OCI-LY7 (cell line): ENCODE measurements around the gene KIRREL3. TPM values are rescaled to one million over a fixed set of nuclear protein-coding genes. Genes with fewer than 3 reads are reported as not detected.

Experiments used
- BruUV-seq: library from RNA; stranded (reverse); fragments of 400-500 nt; replicated peaks from 2 replicates; lab custom pipeline; 2021; lab: Mats Ljungman, UMichigan
- CTCF ChIA-PET: fragments of 300-600 bp; sonication (Branson Sonifier 250); formaldehyde crosslinking; loops from one replicate; lab custom pipeline; 2022; ENCODE audit warnings: antibody characterized with exemption; ENCODE audit not compliant: unreplicated experiment; lab: Charles Lee
- POLR2A ChIA-PET: fragments of 300-600 bp; sonication (Branson Sonifier 250); formaldehyde crosslinking; loops from one replicate; lab custom pipeline; 2022; ENCODE audit warnings: antibody characterized with exemption; lab: Charles Lee
- DNase-seq: peaks from one replicate; pipeline ENCODE4 v3.0.0-alpha.2; 2015; ENCODE audit warnings: low spot score
- H2AFZ ChIP-seq: fragments of 200-600 bp; sonication (generic), shearing (Covaris generic); 2 replicates; pipeline ENCODE4 v1.6.1; 2014; ENCODE audit warnings: mild to moderate bottlenecking, antibody characterized with exemption, low read length, moderate library complexity
- H3K27ac ChIP-seq: fragments of 200-600 bp; sonication (generic); 2 replicates; pipeline ENCODE4 v1.5.1; 2014; ENCODE audit warnings: mixed run types, low read depth, mild to moderate bottlenecking, moderate library complexity, low read length, inconsistent platforms; ENCODE audit not compliant: poor library complexity, severe bottlenecking
- H3K36me3 ChIP-seq: fragments of 200-600 bp; sonication (generic); 2 replicates; pipeline ENCODE4 v1.6.1; 2014; ENCODE audit warnings: mild to moderate bottlenecking, antibody characterized with exemption, low read length, moderate library complexity, mixed read lengths; ENCODE audit not compliant: insufficient read depth
- H3K4me1 ChIP-seq: fragments of 200-600 bp; sonication (generic); 2 replicates; pipeline ENCODE4 v1.5.1; 2014; ENCODE audit warnings: mild to moderate bottlenecking, low read length; ENCODE audit not compliant: insufficient read depth, poor library complexity, severe bottlenecking
- H3K4me2 ChIP-seq: fragments of 200-600 bp; sonication (generic); 2 replicates; pipeline ENCODE4 v1.6.1; 2014; ENCODE audit warnings: mild to moderate bottlenecking, low read length
- H3K4me3 ChIP-seq: fragments of 200-600 bp; sonication (generic); 2 replicates; pipeline ENCODE4 v1.5.1; 2014; ENCODE audit warnings: mild to moderate bottlenecking, low read depth, low read length; ENCODE audit not compliant: poor library complexity, severe bottlenecking
- H3K79me2 ChIP-seq: fragments of 200-600 bp; sonication (generic); 2 replicates; pipeline ENCODE4 v1.6.1; 2016; ENCODE audit warnings: low read depth, mild to moderate bottlenecking, low read length, moderate library complexity, mixed read lengths; ENCODE audit not compliant: insufficient read depth
- H3K9me2 ChIP-seq: fragments of 200-600 bp; sonication (generic); 2 replicates; pipeline ENCODE4 v1.6.1; 2016; ENCODE audit warnings: mild to moderate bottlenecking, low read length, mixed read lengths; ENCODE audit not compliant: insufficient read depth
- H3K9me3 ChIP-seq: fragments of 200-600 bp; sonication (generic); 2 replicates; pipeline ENCODE4 v1.6.1; 2014; ENCODE audit warnings: mild to moderate bottlenecking, mixed run types, low read length, mixed read lengths
- H4K20me1 ChIP-seq: fragments of 200-600 bp; sonication (generic); 2 replicates; pipeline ENCODE4 v1.6.1; 2014; ENCODE audit warnings: mild to moderate bottlenecking, antibody characterized with exemption, low read length, moderate library complexity, mixed read lengths; ENCODE audit not compliant: insufficient read depth
- CTCF ChIP-seq: fragments of 200-600 bp; sonication (generic); conservative IDR thresholded peaks from 2 replicates; pipeline ENCODE4 v1.5.1; 2014; ENCODE audit warnings: mild to moderate bottlenecking, antibody characterized with exemption, low read length, moderate library complexity, mixed read lengths
- EZH2phosphoT487 ChIP-seq: fragments of 200-600 bp; sonication (generic); IDR thresholded peaks from 2 replicates; pipeline ENCODE4 v1.6.1; 2018; ENCODE audit warnings: low read depth, borderline replicate concordance, mild to moderate bottlenecking, mixed run types, antibody characterized with exemption, low read length, moderate library complexity, mixed read lengths
- intact Hi-C: fragments of 100-400 bp; cut with micrococcal nuclease; formaldehyde crosslinking; loops from one replicate; pipeline ENCODE4 v1.10.0; 2022; ENCODE audit not compliant: unreplicated experiment
- total RNA-seq, 2 experiments: library from RNA; depleted of rRNA in 1 of 2; stranded (reverse); fragments of >200 nt in 1 of 2; shearing (Covaris generic) in 1 of 2; gene quantifications; 2 replicates each; pipeline ENCODE4 v1.2.3, GENCODE V29; 2014 to 2022

The KIRREL3 gene
- total RNA-seq, 2 experiments from 2014 or later = not detected

GRCh38 chr11:126489836-126490660 lies 510.5 kb downstream of the KIRREL3 start:
- Histone ChIP-seq H3K4me3 (no peak overlapping the region), H4K20me1 (no peaks in the 10 kb centered on the region), H3K27ac (no peak overlapping the region), H3K9me2 (no peaks in the 10 kb centered on the region), H3K4me2 (no peak overlapping the region), H3K79me2 (no peaks in the 10 kb centered on the region), H2AFZ (no peak overlapping the region), H3K4me1 (peaks cover 8% of the 10 kb centered on the region), H3K36me3 (no peaks in the 10 kb centered on the region), H3K9me3 (no peaks in the 10 kb centered on the region)
- BruUV-seq = no TSS peak
- no peak for DNase-seq
- intact Hi-C loops = no loop called here
- ChIA-PET POLR2A (interaction anchor here (0.6 to 0.7 kb wide), 3 partner anchors 9 to 265 kb away, joined by 3 to 4 read pairs (median 3); no protein-coding TSS in a partner anchor), CTCF (interaction anchor here (1.7 kb wide), 1 partner anchor 9 kb away, joined by 5 read pairs; no protein-coding TSS in a partner anchor)
- TF ChIP-seq EZH2phosphoT487 (no peak), CTCF (no peak)

GRCh38 chr11:126488591-126489370 lies 511.8 kb downstream of the KIRREL3 start:
- ChIA-PET POLR2A (no interaction called here), CTCF (interaction anchor here (1.7 kb wide), 1 partner anchor 8 kb away, joined by 5 read pairs; no protein-coding TSS in a partner anchor)
- H3K36me3 ChIP-seq = no peaks in the 10 kb centered on the region
- no peak for TF ChIP-seq EZH2phosphoT487
- no peak for TF ChIP-seq CTCF
- H3K9me2 ChIP-seq = no peaks in the 10 kb centered on the region
- BruUV-seq = no TSS peak
- H3K4me3 ChIP-seq = no peak overlapping the region
- intact Hi-C loops = no loop called here
- no peak for DNase-seq
- peaks cover 20% of the 10 kb centered on the region for H3K4me1 ChIP-seq
- H4K20me1 ChIP-seq = no peaks in the 10 kb centered on the region
- H3K9me3 ChIP-seq = no peaks in the 10 kb centered on the region
- H3K79me2 ChIP-seq = no peaks in the 10 kb centered on the region
- H3K27ac ChIP-seq = no peak overlapping the region
- no peak overlapping the region for H3K4me2 ChIP-seq
- no peak overlapping the region for H2AFZ ChIP-seq
